PC-9 (cell line): ENCODE data around the gene UNC45B. TPM values are rescaled to one million over a fixed set of nuclear protein-coding genes. Genes with fewer than 3 reads are reported as not detected.
A peak's percentile ranks its signal among the peaks of the same experiment; 100 is the strongest.

ENCODE experiments used
- BruUV-seq: library from RNA; stranded (reverse); fragments of 400-500 nt; replicated peaks from 2 replicates; lab custom pipeline; 2021; lab: Mats Ljungman, UMichigan
- CTCF ChIA-PET: fragments of 300-600 bp; sonication (Branson Sonifier 250); formaldehyde crosslinking; loops from one replicate; lab custom pipeline; 2022; ENCODE audit warnings: antibody characterized with exemption; lab: Charles Lee
- POLR2A ChIA-PET: fragments of 300-600 bp; sonication (Branson Sonifier 250); formaldehyde crosslinking; loops from one replicate; lab custom pipeline; 2022; ENCODE audit warnings: antibody characterized with exemption; ENCODE audit not compliant: unreplicated experiment; lab: Charles Lee
- DNase-seq, 2 experiments: peaks; one replicate each; pipeline versions ENCODE4 v3.0.0 to v3.0.0-alpha.2; 2015 to 2022; ENCODE audit warnings: mixed read lengths in 1 of 2
- H2AFZ ChIP-seq: fragments of 200-600 bp; sonication (generic); 2 replicates; pipeline ENCODE4 v1.8.1; 2017; ENCODE audit warnings: antibody characterized with exemption
- H3F3A ChIP-seq: fragments of 200-600 bp; sonication (generic); 2 replicates; pipeline ENCODE4 v1.8.1; 2017; ENCODE audit warnings: antibody characterized with exemption, mild to moderate bottlenecking, low read depth; ENCODE audit not compliant: insufficient read depth
- H3K27ac ChIP-seq: fragments of 200-600 bp; sonication (generic); 2 replicates; pipeline ENCODE4 v1.6.1; 2016; ENCODE audit warnings: mixed run types
- H3K27me3 ChIP-seq: fragments of 200-600 bp; sonication (generic); 2 replicates; pipeline ENCODE4 v1.6.1; 2016; ENCODE audit warnings: low read depth, mixed run types; ENCODE audit not compliant: insufficient read depth
- H3K36me3 ChIP-seq: fragments of 200-600 bp; sonication (generic); 2 replicates; pipeline ENCODE4 v1.6.1; 2016; ENCODE audit warnings: low read depth, mixed run types
- H3K4me1 ChIP-seq: fragments of 200-600 bp; sonication (generic); replicated peaks from 2 replicates; pipeline ENCODE4 v1.6.1; 2016; ENCODE audit warnings: mixed run types; ENCODE audit not compliant: insufficient read depth
- H3K4me2 ChIP-seq: fragments of 200-600 bp; sonication (generic); 2 replicates; pipeline ENCODE4 v1.6.1; 2017; ENCODE audit warnings: mixed run types
- H3K4me3 ChIP-seq: fragments of 200-600 bp; sonication (generic); 2 replicates; pipeline ENCODE4 v1.6.1; 2016; ENCODE audit warnings: mixed run types
- H3K79me2 ChIP-seq: fragments of 200-600 bp; sonication (generic); 2 replicates; pipeline ENCODE4 v1.6.1; 2017; ENCODE audit warnings: low read depth, mixed run types
- H3K9me2 ChIP-seq: fragments of 200-600 bp; sonication (generic); 2 replicates; pipeline ENCODE4 v1.8.1; 2017; ENCODE audit warnings: mild to moderate bottlenecking; ENCODE audit not compliant: insufficient read depth
- H3K9me3 ChIP-seq: fragments of 200-600 bp; sonication (generic); 2 replicates; pipeline ENCODE4 v1.8.1; 2016; ENCODE audit warnings: low read depth; ENCODE audit not compliant: insufficient read depth
- H4K20me1 ChIP-seq: fragments of 200-600 bp; sonication (generic); 2 replicates; pipeline ENCODE4 v1.8.1; 2017; ENCODE audit not compliant: insufficient read depth
- CTCF ChIP-seq: fragments of 200-600 bp; sonication (generic); conservative IDR thresholded peaks from 2 replicates; pipeline ENCODE4 v1.6.1; 2017; ENCODE audit warnings: mixed run types, antibody characterized with exemption, mild to moderate bottlenecking, moderate library complexity
- EZH2 ChIP-seq: fragments of 200-600 bp; sonication (generic); IDR thresholded peaks from 2 replicates; pipeline ENCODE4 v1.8.0; 2017; ENCODE audit warnings: antibody characterized with exemption, low read depth
- intact Hi-C: fragments of 100-400 bp; cut with micrococcal nuclease; formaldehyde crosslinking; loops from one replicate; pipeline ENCODE4 v1.10.0; 2022; ENCODE audit not compliant: unreplicated experiment
- total RNA-seq: library from RNA; stranded (reverse); gene quantifications from 2 replicates; pipeline ENCODE4 v1.2.3, GENCODE V29; 2021

Gene UNC45B
- total RNA-seq, 1 experiment from 2014 or later = not detected

- POLR2A ChIA-PET = no interaction called here
- Histone ChIP-seq H3F3A (no peaks in the 10 kb centered on the region; the same call in none of the 2 replicates), H4K20me1 (no peaks in the 10 kb centered on the region), H3K9me3 (no peaks in the 10 kb centered on the region), H3K27me3 (no peaks in the 10 kb centered on the region), H3K4me1 (peaks cover 9% of the 10 kb centered on the region; the same call in 1 of the 2 replicates), H2AFZ (no peak overlapping the region), H3K27ac (no peak overlapping the region), H3K9me2 (no peaks in the 10 kb centered on the region), H3K79me2 (no peaks in the 10 kb centered on the region), H3K36me3 (no peaks in the 10 kb centered on the region), H3K4me3 (no peak overlapping the region), H3K4me2 (no peak overlapping the region)
- TF ChIP-seq CTCF (no peak), EZH2 (no peak)
- CTCF ChIA-PET = no interaction called here
- DNase-seq = no peak
- BruUV-seq = no TSS peak
- intact Hi-C loops = no loop called here
Observed at GRCh38 chr17:35116845-35117244, 30.8 kb upstream of the UNC45B start.

- Histone ChIP-seq H3K4me2 (no peak overlapping the region), H4K20me1 (no peaks in the 10 kb centered on the region), H3K4me3 (no peak overlapping the region), H2AFZ (no peak overlapping the region), H3K4me1 (peaks cover 9% of the 10 kb centered on the region; the same call in 1 of the 2 replicates), H3K36me3 (no peaks in the 10 kb centered on the region), H3F3A (no peaks in the 10 kb centered on the region; the same call in none of the 2 replicates), H3K9me3 (no peaks in the 10 kb centered on the region), H3K27me3 (no peaks in the 10 kb centered on the region), H3K79me2 (no peaks in the 10 kb centered on the region), H3K9me2 (no peaks in the 10 kb centered on the region), H3K27ac (no peak overlapping the region)
- TF ChIP-seq CTCF (peak; percentile 39; the same call in 1 of the 2 replicates), EZH2 (no peak)
- POLR2A ChIA-PET = interaction anchor here (0.6 kb wide), 2 partner anchors 137 to 547 kb away, joined by 3 to 4 read pairs; no protein-coding TSS in a partner anchor
- intact Hi-C loops = loop anchor here (1.0 to 2.0 kb wide), 2 partner anchors 120 to 697 kb away; no protein-coding TSS in a partner anchor
- BruUV-seq = no TSS peak
- CTCF ChIA-PET = interaction anchor here (0.5 to 1.3 kb wide), 3 partner anchors 313 to 576 kb away, joined by 3 to 4 read pairs (median 3); no protein-coding TSS in a partner anchor
- DNase-seq = peak; percentile 35 to 40
Observed at GRCh38 chr17:35117984-35118383, 29.6 kb upstream of the UNC45B start.

GRCh38 chr17:35119370-35120165 is 28.0 kb upstream of the UNC45B start, which contains the start of gene RAD51D:
TSS of gene RAD51D (minus strand) at chr17:35119860. CDS start at chr17:35119613, 247 bp downstream.
- peak within 1 kb of the TSS; percentile 100 for H3K4me2 ChIP-seq
- no peaks in the 10 kb centered on the region for H3K36me3 ChIP-seq
- POLR2A ChIA-PET = interaction anchor here (0.7 kb wide), 1 partner anchor 436 kb away, joined by 5 read pairs; no protein-coding TSS in a partner anchor
- no peak within 1 kb of the TSS for H3K27ac ChIP-seq
- no peaks in the 10 kb centered on the region for H4K20me1 ChIP-seq
- intact Hi-C loops = loop anchor here (2.0 kb wide), 1 partner anchor 699 kb away; no protein-coding TSS in a partner anchor
- no peaks in the 10 kb centered on the region for H3K9me3 ChIP-seq
- DNase-seq = peak; percentile 47 to 76
- TF ChIP-seq EZH2 (no peak), CTCF (peak; percentile 83)
- no peaks in the 10 kb centered on the region for H3K79me2 ChIP-seq
- H3K4me3 ChIP-seq = peak within 1 kb of the TSS; percentile 74
- H3K4me1 ChIP-seq = peaks cover 9% of the 10 kb centered on the region; the same call in 1 of the 2 replicates
- CTCF ChIA-PET = interaction anchor here (0.6 to 1.3 kb wide), 3 partner anchors 49 to 577 kb away, joined by 3 read pairs; no protein-coding TSS in a partner anchor
- H3K27me3 ChIP-seq = no peaks in the 10 kb centered on the region
- peak within 1 kb of the TSS; percentile 99 for H2AFZ ChIP-seq
- H3K9me2 ChIP-seq = no peaks in the 10 kb centered on the region
- no peaks in the 10 kb centered on the region; the same call in none of the 2 replicates for H3F3A ChIP-seq
- BruUV-seq = no TSS peak
